Measurements from ENCODE around the gene SKI. TPM values are rescaled to one million over a fixed set of nuclear protein-coding genes. Genes with fewer than 3 reads are reported as not detected.

The SKI gene
- total RNA-seq, 1 experiment from 2014 or later, result 89.5 TPM

DNA sequence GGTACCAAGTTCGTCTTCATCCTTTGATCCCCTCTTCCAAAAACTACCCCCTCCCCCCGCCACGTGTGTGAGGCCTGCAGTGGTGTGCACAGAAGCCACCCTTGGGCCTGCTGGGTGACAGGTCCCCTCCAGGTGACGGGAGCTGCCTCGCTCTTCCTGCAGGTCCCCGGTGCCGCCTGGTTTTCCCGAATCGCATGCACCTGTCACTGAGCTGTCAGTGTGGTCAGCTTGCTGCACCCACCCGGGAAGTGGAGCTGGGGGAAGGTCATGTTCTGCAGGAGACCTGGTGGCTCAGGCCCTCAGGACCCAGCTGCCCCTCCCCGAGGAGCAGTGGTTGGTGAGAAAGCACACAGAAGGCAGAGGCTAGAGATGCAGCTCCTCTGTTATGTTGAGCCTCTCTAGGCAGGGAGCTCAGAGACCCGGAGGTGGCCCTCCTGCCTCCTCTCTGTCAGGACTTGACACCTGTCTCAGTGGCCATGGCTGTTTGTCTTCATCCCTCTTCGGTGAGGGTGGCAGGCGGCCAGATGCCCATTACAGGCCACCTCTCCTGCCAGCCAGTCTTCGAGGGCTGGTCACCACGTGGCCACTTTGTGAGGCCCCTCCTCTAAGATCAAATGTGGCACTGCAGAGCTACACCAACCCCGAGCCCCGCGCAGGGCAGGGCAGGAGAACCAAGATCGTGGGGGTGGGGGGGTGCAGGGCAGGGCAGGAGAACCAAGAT, 60.9 kb downstream of the SKI start:
- Histone ChIP-seq H3K9me3 (ENCODE audit: control insufficient read depth, low read depth, low read length) (no peaks in the 10 kb centered on the region), H2BK12ac (ENCODE audit: insufficient read length, low read depth, low read length) (no peak overlapping the region), H4K8ac (replicated peaks; ENCODE audit: insufficient read length, low read depth, low read length) (no peak overlapping the region), H3K23me2 (ENCODE audit: insufficient read length, low read depth, low read length, poor library complexity, severe bottlenecking) (no peaks in the 10 kb centered on the region), H2BK20ac (ENCODE audit: low read depth, low read length, poor library complexity, severe bottlenecking) (no peak overlapping the region), H3K79me1 (ENCODE audit: insufficient read depth, low read depth, low read length, poor library complexity, severe bottlenecking) (peaks cover 5% of the 10 kb centered on the region), H3K4me2 (ENCODE audit: insufficient read depth, insufficient read length, low read length) (no peak overlapping the region), H3K27ac (ENCODE audit: insufficient read length, low read depth, low read length) (no peak overlapping the region), H2BK5ac (ENCODE audit: insufficient read length, low read length) (no peak overlapping the region), H3K56ac (ENCODE audit: insufficient read length, low read depth, low read length) (no peak overlapping the region), H2AFZ (ENCODE audit: low read length) (no peak overlapping the region), H3K27me3 (ENCODE audit: insufficient read depth, low read length) (no peaks in the 10 kb centered on the region), H3K79me2 (ENCODE audit: insufficient read depth, low read length) (peaks cover 27% of the 10 kb centered on the region; the same call in 1 of the 2 replicates), H3K14ac (ENCODE audit: insufficient read depth, low read length) (peak overlapping the region; percentile 1; the same call in 1 of the 2 replicates), H3K23ac (ENCODE audit: insufficient read length, low read depth, low read length) (no peak overlapping the region), H3K18ac (ENCODE audit: insufficient read length, low read depth, low read length) (no peak overlapping the region), H4K20me1 (ENCODE audit: control insufficient read depth, insufficient read depth, insufficient read length) (peaks cover 3% of the 10 kb centered on the region), H2BK120ac (ENCODE audit: low read depth, low read length, poor library complexity, severe bottlenecking) (no peak overlapping the region), H3T11ph (ENCODE audit: low read length) (no peak overlapping the region), H4K5ac (ENCODE audit: insufficient read length, low read depth, low read length) (no peak overlapping the region), H2BK15ac (ENCODE audit: low read depth, low read length) (no peak overlapping the region), H2AK5ac (ENCODE audit: insufficient read length, low read length) (no peak overlapping the region), H3K9ac (ENCODE audit: extremely low read depth, insufficient read length, low read length) (no peak overlapping the region), H3K4me1 (ENCODE audit: insufficient read depth, low read length) (no peaks in the 10 kb centered on the region; the same call in 1 of the 2 replicates), H4K91ac (ENCODE audit: insufficient read length, low read depth, low read length) (no peak overlapping the region), H3K4ac (ENCODE audit: low read depth, low read length) (no peak overlapping the region)
- H3K4me3 Mint-ChIP-seq, result no peak overlapping the region
- H3K9me3 Mint-ChIP-seq, result no peaks in the 10 kb centered on the region; a peak in 1 of 5 replicates
- no CpG with 5 or more reads among the region's 20 CpGs for WGBS (ENCODE audit: extremely low coverage, insufficient read length, low lambda C conversion rate)
- H3K27ac Mint-ChIP-seq, result peak overlapping the region in 1 of 3 experiments; percentile 47; a peak in 1 of 7 replicates
- H3K36me3 Mint-ChIP-seq (ENCODE audit: insufficient read depth in 1 of 3, low read depth in 3 of 3), result peaks cover 0 to 4% (median 3%) of the 10 kb centered on the region in 3 experiments; a peak in 2 of 7 replicates
- no peak for DNase-seq
- TF ChIP-seq, protein P1, sequence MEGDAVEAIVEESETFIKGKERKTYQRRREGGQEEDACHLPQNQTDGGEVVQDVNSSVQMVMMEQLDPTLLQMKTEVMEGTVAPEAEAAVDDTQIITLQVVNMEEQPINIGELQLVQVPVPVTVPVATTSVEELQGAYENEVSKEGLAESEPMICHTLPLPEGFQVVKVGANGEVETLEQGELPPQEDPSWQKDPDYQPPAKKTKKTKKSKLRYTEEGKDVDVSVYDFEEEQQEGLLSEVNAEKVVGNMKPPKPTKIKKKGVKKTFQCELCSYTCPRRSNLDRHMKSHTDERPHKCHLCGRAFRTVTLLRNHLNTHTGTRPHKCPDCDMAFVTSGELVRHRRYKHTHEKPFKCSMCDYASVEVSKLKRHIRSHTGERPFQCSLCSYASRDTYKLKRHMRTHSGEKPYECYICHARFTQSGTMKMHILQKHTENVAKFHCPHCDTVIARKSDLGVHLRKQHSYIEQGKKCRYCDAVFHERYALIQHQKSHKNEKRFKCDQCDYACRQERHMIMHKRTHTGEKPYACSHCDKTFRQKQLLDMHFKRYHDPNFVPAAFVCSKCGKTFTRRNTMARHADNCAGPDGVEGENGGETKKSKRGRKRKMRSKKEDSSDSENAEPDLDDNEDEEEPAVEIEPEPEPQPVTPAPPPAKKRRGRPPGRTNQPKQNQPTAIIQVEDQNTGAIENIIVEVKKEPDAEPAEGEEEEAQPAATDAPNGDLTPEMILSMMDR (conservative IDR thresholded peaks at IDR 0.05), result no peak
- H3K27me3 Mint-ChIP-seq (ENCODE audit: low read depth), result no peaks in the 10 kb centered on the region; the same call in 1 of the 2 replicates
- H3K4me1 Mint-ChIP-seq, result peaks cover 27 to 48% of the 10 kb centered on the region in 2 experiments
